CD4-positive, alpha-beta T cell treated with Interleukin-10 for 1 hour (primary cell): ENCODE data around the gene MDH1B.
"Not testable (repeated sequence)": the region's sequence is repeated elsewhere in the genome, so short reads cannot be mapped to it uniquely, and the experiment has no call there.

Source experiments
- DNase-seq: peaks from one replicate; pipeline ENCODE4 v3.0.0-alpha.2; 2020

MDH1B gene

GRCh38 chr2:206765242-206766056 is at the start of gene MDH1B, which contains the start of gene FASTKD2:
Gene MDH1B, minus strand, starts transcription at chr2:206765328. Its CDS starts 57 bp downstream, at chr2:206765271.
Gene FASTKD2, plus strand, starts transcription at chr2:206765606. Its CDS starts 1,088 bp downstream, at chr2:206766694.
- peak; percentile 92 for DNase-seq

- DNase-seq = no peak
These were observed 49.4 kb upstream of the MDH1B start for GRCh38 chr2:206814498-206814897.

- not testable (repeated sequence) for DNase-seq
These were observed 47.3 kb upstream of the MDH1B start for GRCh38 chr2:206812471-206812870.

- not testable (repeated sequence) for DNase-seq
These were observed 42.5 kb upstream of the MDH1B start for GRCh38 chr2:206807624-206808023.

- no peak for DNase-seq
These were observed 40.9 kb upstream of the MDH1B start for GRCh38 chr2:206805887-206806607.

GRCh38 chr2:206804326-206804725 is 39.2 kb upstream of the MDH1B start:
- no peak for DNase-seq

- no peak for DNase-seq
These were observed 37.8 kb upstream of the MDH1B start for GRCh38 chr2:206802654-206803514.

- DNase-seq = no peak
These were observed 36.5 kb upstream of the MDH1B start for GRCh38 chr2:206801418-206802189.

- peak; percentile 55 for DNase-seq
These were observed 35.6 kb upstream of the MDH1B start for GRCh38 chr2:206800506-206801417.

GRCh38 chr2:206799083-206799482 is 34.0 kb upstream of the MDH1B start:
- DNase-seq = no peak

GRCh38 chr2:206798000-206798399 is 32.9 kb upstream of the MDH1B start:
- DNase-seq = no peak

GRCh38 chr2:206797376-206797775 is 32.2 kb upstream of the MDH1B start:
- DNase-seq = no peak

- DNase-seq = no peak
These were observed 27.5 kb upstream of the MDH1B start for GRCh38 chr2:206792645-206793044.

- no peak for DNase-seq
These were observed 25.3 kb upstream of the MDH1B start for GRCh38 chr2:206790311-206790935.

GRCh38 chr2:206784559-206785353 is 19.6 kb upstream of the MDH1B start:
- DNase-seq = no peak

GRCh38 chr2:206783718-206784117 is 18.6 kb upstream of the MDH1B start:
- no peak for DNase-seq

GRCh38 chr2:206780671-206781070 is 15.5 kb upstream of the MDH1B start:
- DNase-seq = no peak

- no peak for DNase-seq
These were observed 11.3 kb upstream of the MDH1B start for GRCh38 chr2:206776432-206776831.

- no peak for DNase-seq
These were observed 9.7 kb upstream of the MDH1B start for GRCh38 chr2:206774871-206775270.
